ENCODE measurements around the gene RHBDD1. TPM values are rescaled to one million over a fixed set of nuclear protein-coding genes. Genes with fewer than 3 reads are reported as not detected.
A peak's percentile ranks its signal among the peaks of the same experiment; 100 is the strongest.

The RHBDD1 gene
- total RNA-seq, 2 donors from 2014 or later, result 40.1 to 43.3 TPM

DNA sequence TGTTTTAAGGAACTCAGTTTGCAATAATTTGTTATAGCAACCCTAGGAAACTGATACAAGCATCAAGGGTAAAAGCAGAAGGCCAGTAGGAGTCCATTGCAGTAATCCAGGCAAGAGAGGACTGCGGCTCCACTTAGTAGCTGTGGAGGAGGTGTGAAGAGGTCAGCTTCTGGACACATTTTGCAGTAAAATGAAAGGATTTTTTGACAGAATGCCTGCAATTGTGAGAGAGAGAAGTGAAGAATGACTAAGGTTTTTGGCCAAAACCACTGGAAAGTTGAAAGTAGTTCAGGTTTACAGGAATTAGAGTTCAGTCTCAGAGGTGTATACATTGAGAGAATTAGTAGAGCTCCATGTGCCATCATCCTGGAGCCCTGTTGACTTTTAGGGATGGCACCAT is 129.5 kb downstream of the RHBDD1 start:
- Mint-ChIP-seq H3K36me3 (no peaks in the 10 kb centered on the region), H3K27ac (no peak overlapping the region), H3K27me3 (no peaks in the 10 kb centered on the region), H3K9me3 (no peaks in the 10 kb centered on the region), H3K4me1 (ENCODE audit: low read depth in 2 of 2) (no peaks in the 10 kb centered on the region), H3K4me3 (no peak overlapping the region)
- no peak for ATAC-seq
- no peak for DNase-seq (ENCODE audit: low spot score)

DNA sequence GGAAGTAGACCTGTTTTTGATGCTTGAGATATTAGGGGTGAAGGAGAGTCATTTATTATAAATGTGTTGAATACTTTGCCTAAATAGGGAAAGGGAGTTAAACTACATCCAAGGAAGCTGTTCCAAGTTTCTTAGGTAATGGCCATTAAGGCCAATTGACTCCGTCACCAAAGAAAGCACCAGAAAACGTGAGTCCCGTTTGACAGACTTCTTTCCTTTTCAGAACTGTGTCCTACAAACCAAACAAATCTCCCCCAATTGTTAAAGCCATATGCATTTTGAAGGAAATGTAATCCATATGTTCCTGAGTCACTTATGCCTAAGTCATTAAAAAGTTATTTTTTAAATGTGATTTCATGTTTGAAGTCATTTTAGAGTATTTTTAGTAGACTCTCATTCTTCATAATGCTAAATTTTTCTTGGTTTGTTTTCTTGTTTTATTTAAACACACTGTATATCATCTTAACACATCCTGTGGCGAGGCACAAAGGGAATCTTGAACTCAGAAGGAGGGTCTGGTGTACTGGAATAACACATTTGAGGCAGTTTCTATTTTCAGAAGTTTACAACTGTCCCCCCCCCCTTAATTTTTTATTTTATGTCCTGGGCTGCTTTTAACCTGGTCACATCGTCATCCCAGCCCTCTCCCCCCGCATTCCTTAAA is 133.7 kb downstream of the RHBDD1 start:
- Mint-ChIP-seq H3K27ac (no peak overlapping the region), H3K36me3 (no peaks in the 10 kb centered on the region), H3K4me3 (no peak overlapping the region), H3K27me3 (no peaks in the 10 kb centered on the region), H3K9me3 (no peaks in the 10 kb centered on the region), H3K4me1 (ENCODE audit: low read depth in 2 of 2) (peaks cover 12 to 16% of the 10 kb centered on the region in 2 donors)
- DNase-seq (ENCODE audit: low spot score) (no peak), ATAC-seq (no peak)

DNA sequence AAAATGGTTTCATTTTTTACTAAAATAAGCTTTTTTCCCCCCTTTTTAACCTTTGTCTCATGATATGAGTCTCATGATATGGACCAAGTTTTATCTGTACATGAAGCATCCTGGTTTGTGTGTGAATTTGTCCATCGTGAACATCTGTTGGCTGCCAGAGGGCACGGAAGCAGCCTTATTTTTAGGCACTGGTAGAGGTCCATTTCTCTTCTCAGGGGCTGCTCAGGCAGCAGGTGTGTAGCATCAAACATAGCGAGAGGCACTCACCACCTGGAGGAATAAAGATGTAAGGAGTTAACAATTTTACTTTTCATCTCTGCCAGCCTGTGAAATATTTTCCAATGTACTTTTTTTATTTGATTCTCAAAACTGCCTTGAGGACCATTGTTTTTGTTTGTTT is 134.5 kb downstream of the RHBDD1 start:
- no peaks in the 10 kb centered on the region for H3K36me3 Mint-ChIP-seq

DNA sequence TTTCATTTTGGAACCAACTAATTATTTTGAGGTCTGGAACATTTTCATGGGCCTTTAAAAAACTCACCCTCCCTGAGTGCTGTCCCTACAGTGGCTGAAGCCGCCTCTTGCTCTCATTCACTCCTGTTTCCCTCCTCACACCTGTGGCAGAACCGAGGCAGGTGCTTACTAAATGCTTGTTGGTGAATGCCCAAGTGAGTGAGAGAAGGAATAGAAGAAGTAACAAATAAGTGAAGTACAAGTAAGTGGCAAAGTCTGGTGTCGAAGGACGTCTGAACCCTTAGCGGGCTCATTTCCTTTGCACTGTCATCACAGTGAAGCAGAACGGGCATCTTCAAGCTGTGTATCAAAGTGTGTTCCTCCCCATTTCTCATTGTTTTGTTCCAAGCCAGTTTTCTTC is 135.2 kb downstream of the RHBDD1 start:
- peaks cover 12 to 16% of the 10 kb centered on the region in 2 donors for H3K4me1 Mint-ChIP-seq (ENCODE audit: low read depth in 2 of 2)
- H3K27ac Mint-ChIP-seq, result no peak overlapping the region
- no peaks in the 10 kb centered on the region for H3K27me3 Mint-ChIP-seq
- no peak overlapping the region for H3K4me3 Mint-ChIP-seq
- H3K36me3 Mint-ChIP-seq, result no peaks in the 10 kb centered on the region
- no peaks in the 10 kb centered on the region for H3K9me3 Mint-ChIP-seq
- ATAC-seq, result no peak
- DNase-seq (ENCODE audit: low spot score), result no peak

More for the DNA sequence above, 134.5 kb downstream of the RHBDD1 start:
- H3K27me3 Mint-ChIP-seq, result no peaks in the 10 kb centered on the region
- no peak for DNase-seq (ENCODE audit: low spot score)
- H3K4me3 Mint-ChIP-seq, result no peak overlapping the region
- no peaks in the 10 kb centered on the region for H3K9me3 Mint-ChIP-seq
- H3K4me1 Mint-ChIP-seq (ENCODE audit: low read depth in 2 of 2), result peaks cover 12 to 16% of the 10 kb centered on the region in 2 donors
- no peak for ATAC-seq
- no peak overlapping the region for H3K27ac Mint-ChIP-seq

DNA sequence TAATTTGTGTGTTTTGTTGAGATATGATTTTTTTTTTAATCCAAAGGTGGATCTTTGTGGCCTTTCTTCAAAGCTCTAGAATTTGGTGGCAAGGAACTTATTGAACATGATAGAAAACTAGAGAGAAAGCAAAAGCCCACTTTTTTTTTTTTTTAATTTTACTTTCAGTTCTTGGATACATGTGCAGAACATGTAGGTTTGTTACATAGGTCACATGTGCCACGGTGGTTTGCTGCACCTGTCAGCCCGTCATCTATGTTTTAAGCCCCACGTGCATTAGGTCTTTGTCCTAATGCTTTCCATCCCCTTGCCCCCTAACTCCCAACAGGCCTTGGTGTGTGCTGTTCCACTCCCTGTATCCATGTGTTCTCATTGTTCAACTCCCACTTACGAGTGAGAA is 135.9 kb downstream of the RHBDD1 start:
- ATAC-seq (no peak), DNase-seq (ENCODE audit: low spot score) (no peak)
- Mint-ChIP-seq H3K4me3 (no peak overlapping the region), H3K36me3 (no peaks in the 10 kb centered on the region), H3K9me3 (no peaks in the 10 kb centered on the region), H3K4me1 (ENCODE audit: low read depth in 2 of 2) (peaks cover 12 to 18% of the 10 kb centered on the region in 2 donors), H3K27me3 (no peaks in the 10 kb centered on the region), H3K27ac (no peak overlapping the region)

DNA sequence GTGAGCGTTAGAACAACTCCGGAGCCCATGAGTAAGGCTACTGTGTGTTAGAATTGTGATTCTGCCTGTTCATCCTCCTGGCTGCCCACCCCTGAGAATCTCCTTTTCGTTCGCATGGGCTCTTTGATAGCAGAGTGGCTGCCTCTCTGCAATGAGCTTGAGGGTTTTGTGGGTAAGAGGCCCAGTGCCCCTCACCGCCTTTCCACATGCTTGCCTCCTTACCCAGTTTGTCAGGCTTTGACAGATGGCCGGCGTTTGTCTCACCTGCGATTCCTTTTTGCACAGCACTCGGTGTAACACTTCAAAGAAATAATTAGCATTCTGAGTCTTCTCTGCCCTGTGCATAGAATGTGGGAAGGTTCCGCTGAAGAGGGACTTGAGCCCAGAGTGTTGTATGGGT is 138.0 kb downstream of the RHBDD1 start:
- ATAC-seq, result no peak
- Mint-ChIP-seq H3K36me3 (no peaks in the 10 kb centered on the region), H3K27me3 (no peaks in the 10 kb centered on the region), H3K27ac (no peak overlapping the region), H3K4me1 (ENCODE audit: low read depth in 2 of 2) (peaks cover 12 to 18% of the 10 kb centered on the region in 2 donors), H3K4me3 (no peak overlapping the region), H3K9me3 (no peaks in the 10 kb centered on the region)
- DNase-seq (ENCODE audit: low spot score), result no peak

DNA sequence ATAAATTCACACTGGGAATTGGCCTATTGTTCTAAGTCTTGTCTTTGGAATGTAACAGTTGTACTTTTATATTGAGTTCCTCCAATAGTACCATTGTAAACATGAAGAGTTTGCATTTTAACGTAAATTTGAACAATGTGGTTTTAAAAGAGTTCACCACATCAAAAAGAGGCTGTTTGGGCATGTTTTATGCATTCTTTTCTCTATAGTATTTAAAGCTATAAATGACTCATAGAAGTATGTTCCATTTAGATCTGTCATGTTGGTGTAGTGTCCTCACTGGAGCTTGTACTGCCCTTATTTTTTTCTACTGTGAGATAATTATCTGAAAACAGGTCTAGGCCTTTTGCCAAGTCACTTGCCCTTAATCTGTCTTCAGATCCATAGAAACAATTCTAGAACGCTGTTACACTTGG is 141.9 kb downstream of the RHBDD1 start:
- H3K27me3 Mint-ChIP-seq, result no peaks in the 10 kb centered on the region
- H3K27ac Mint-ChIP-seq, result no peak overlapping the region
- no peak for ATAC-seq
- H3K4me3 Mint-ChIP-seq, result no peak overlapping the region
- no peak for DNase-seq (ENCODE audit: low spot score)
- no peaks in the 10 kb centered on the region for H3K9me3 Mint-ChIP-seq
- peaks cover 0 to 15% of the 10 kb centered on the region in 2 donors for H3K4me1 Mint-ChIP-seq (ENCODE audit: low read depth in 2 of 2)
- no peaks in the 10 kb centered on the region for H3K36me3 Mint-ChIP-seq

DNA sequence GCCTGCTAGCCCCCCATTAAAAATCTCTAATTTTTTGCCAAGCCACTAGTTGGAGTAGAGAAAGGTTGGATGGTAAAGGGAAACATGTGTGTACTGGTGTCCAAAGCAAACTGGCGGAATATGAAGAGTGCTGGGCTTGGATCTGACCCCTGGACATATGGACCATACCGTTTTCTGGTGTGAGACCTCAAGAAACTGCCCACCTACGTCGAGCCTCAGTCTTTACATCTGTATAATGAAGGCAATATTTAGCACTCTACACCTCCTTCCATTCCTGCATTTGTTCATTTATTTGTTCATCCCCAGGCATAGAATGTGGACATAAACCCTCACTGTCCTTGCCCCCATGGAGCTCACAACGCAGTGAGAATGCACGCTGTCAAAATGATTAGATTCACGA is 142.4 kb downstream of the RHBDD1 start:
- H3K36me3 Mint-ChIP-seq, result no peaks in the 10 kb centered on the region
- no peak for DNase-seq (ENCODE audit: low spot score)
- no peak overlapping the region for H3K27ac Mint-ChIP-seq
- no peaks in the 10 kb centered on the region for H3K9me3 Mint-ChIP-seq
- peaks cover 0 to 11% of the 10 kb centered on the region in 2 donors for H3K4me1 Mint-ChIP-seq (ENCODE audit: low read depth in 2 of 2)
- no peaks in the 10 kb centered on the region for H3K27me3 Mint-ChIP-seq
- H3K4me3 Mint-ChIP-seq, result no peak overlapping the region
- ATAC-seq, result no peak

DNA sequence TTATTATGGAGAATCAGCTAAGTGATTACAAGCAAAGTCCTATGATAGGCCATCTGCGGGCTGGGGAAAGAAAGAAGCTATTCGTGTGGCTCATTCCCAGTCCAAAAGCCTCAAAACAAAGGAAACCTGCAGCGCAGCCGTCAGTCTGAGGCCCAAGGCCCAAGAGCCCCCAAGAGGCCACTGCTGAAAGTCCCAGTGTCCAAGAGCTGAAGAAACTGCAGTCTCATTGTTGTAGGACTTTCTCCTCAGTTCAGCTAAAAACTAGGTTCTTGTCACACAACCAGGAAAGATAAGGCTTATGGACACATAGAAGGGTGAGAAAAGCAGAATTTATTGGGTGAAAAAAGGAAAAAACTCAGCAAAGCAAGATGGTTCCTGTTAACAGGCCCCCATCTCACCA is 143.2 kb downstream of the RHBDD1 start:
- no peaks in the 10 kb centered on the region for H3K9me3 Mint-ChIP-seq
- H3K27me3 Mint-ChIP-seq, result no peaks in the 10 kb centered on the region
- no peak overlapping the region for H3K27ac Mint-ChIP-seq
- no peak for DNase-seq (ENCODE audit: low spot score)
- H3K4me1 Mint-ChIP-seq (ENCODE audit: low read depth in 2 of 2), result peaks cover 0 to 8% of the 10 kb centered on the region in 2 donors
- H3K36me3 Mint-ChIP-seq, result no peaks in the 10 kb centered on the region
- H3K4me3 Mint-ChIP-seq, result no peak overlapping the region
- ATAC-seq, result no peak

DNA sequence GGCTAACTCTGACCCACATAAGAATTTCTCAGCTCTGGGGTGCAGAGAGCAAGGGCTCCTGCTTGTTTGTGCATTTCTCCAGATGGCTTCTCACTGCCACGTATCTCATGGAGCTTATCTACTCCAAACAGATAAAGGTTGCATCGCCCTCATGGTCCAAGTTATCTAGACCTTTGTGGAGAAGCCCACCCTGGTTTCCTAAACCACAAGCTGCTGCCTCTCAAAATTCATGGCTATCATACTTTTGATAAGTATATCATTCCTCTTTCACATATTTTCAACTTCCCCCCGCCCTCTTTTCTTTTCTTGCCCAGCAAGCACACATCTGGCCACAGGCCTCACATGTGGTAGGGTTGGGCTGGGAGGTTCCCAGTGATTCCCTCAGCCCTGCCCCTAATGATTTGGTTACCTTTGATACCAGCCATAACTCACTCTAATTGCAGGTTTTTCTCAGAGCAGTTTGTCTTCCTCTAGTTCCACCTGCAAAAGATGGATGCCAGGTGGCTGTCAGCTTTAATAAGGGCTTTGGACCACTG is 146.0 kb downstream of the RHBDD1 start:
- Mint-ChIP-seq H3K4me1 (ENCODE audit: low read depth in 2 of 2) (peaks cover 0 to 6% of the 10 kb centered on the region in 2 donors), H3K27me3 (no peaks in the 10 kb centered on the region), H3K36me3 (no peaks in the 10 kb centered on the region), H3K27ac (no peak overlapping the region), H3K4me3 (no peak overlapping the region), H3K9me3 (no peaks in the 10 kb centered on the region)
- DNase-seq (ENCODE audit: low spot score) (no peak), ATAC-seq (no peak)

DNA sequence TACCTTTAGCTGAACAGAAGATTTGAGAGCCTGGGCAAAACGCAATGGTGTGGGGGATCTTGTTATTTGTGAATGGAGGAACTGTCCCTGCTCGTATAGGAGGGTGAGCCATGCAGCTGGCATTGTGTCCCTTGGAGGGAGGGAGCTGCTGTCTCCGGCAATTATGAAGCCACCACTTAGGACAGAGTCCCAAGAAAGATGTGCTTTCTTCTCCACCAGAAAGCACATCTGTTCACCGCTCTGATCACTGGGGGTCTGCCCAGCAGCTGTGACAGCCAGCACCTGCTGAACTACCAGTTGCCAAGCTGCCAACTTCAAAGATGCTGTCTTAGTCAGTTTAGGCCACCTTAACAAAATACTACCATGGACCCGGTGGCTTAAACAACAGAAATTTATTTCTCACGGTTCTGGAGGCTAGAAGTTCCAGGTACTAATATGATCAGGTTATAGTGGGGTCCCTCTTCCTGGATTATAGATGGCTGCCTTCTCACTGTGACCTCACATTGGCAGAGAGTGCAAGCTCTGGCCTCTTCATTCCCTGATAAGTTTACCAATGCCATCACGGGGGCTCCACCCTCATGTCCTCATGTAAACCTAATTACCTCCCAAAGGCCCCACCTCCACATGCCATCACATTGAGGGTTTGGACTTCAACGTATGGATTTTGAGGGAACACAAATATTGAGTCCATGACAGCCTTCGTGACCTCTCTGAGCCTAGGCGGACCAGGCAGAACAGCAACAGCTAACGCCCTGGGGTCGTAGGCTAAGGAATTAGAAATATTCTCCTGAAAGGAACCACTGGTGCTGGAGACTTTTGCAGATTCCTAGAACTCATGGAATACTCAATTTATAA is 148.3 kb downstream of the RHBDD1 start:
- H3K27ac Mint-ChIP-seq, result no peak overlapping the region

DNA sequence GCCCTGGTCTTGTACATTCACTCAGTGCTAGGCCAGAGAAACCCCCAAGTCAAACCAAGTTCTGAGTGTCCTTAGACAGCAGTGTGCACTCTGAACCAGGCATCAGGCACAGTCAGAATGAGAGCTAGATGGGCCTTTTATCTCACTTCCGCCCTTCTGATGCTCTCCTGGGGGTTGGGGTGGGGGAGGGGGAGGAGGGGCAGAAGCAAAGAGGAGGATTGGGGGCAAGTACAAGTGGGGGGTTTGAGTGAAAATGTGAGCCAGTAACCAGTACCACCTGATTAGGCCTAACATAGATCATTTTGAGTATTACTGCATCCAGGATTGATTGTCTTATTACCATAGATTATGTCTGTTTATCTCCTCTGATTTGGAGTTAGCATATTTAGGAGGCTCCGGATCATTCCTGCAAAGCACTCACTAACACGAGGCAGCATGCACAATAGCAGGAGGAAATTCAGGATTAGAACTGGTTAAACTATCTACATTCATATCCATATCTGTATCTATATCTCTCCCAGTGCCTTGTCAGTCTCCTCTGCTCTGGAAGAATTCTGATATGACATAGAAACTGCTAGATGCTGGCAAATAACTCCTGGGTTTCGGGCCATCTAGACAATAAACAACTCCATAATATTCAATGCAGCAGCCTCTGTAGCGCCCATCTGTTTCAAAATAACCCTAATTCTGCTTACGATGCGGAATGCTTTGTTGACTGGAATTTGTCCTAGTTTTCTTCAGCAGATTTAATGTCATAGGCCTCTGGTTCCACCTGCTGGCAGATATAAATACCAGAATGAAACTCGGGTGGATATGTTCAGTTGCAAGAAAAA is 149.1 kb downstream of the RHBDD1 start:
- Mint-ChIP-seq H3K4me1 (ENCODE audit: low read depth in 2 of 2) (peaks cover 0 to 6% of the 10 kb centered on the region in 2 donors), H3K4me3 (no peak overlapping the region), H3K36me3 (no peaks in the 10 kb centered on the region), H3K27ac (no peak overlapping the region), H3K9me3 (no peaks in the 10 kb centered on the region), H3K27me3 (no peaks in the 10 kb centered on the region)
- peak in 1 of 2 donors; percentile 72 for ATAC-seq
- no peak for DNase-seq (ENCODE audit: low spot score)

More for the DNA sequence above, 148.3 kb downstream of the RHBDD1 start:
- no peak for DNase-seq (ENCODE audit: low spot score)
- Mint-ChIP-seq H3K9me3 (no peaks in the 10 kb centered on the region), H3K4me3 (no peak overlapping the region), H3K36me3 (no peaks in the 10 kb centered on the region), H3K27me3 (no peaks in the 10 kb centered on the region), H3K4me1 (ENCODE audit: low read depth in 2 of 2) (peaks cover 0 to 6% of the 10 kb centered on the region in 2 donors)
- ATAC-seq, result no peak

DNA sequence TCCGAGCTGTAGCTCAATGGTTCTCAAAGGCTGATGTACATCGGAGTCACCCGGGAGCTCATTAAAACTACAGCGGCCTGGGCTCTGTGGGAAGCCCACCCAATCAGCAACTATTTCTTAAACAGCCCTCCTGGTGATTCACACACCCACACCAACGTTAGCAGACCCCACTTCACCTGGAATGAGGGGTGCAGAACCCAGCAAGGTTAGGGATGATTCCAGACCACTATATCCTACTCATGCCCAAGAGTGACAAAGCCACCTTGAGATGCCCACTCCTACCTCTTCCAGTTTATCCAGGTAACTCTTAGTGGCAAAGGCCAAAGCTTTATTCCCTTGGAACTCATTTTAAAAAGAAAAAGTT is 149.7 kb downstream of the RHBDD1 start:
- Mint-ChIP-seq H3K4me1 (ENCODE audit: low read depth in 2 of 2) (peaks cover 0 to 6% of the 10 kb centered on the region in 2 donors), H3K36me3 (no peaks in the 10 kb centered on the region), H3K27me3 (no peaks in the 10 kb centered on the region), H3K4me3 (no peak overlapping the region), H3K27ac (no peak overlapping the region), H3K9me3 (no peaks in the 10 kb centered on the region)
- ATAC-seq (no peak), DNase-seq (ENCODE audit: low spot score) (no peak)
